Measurements from ENCODE around the gene DLX5. TPM values are rescaled to one million over a fixed set of nuclear protein-coding genes. Genes with fewer than 3 reads are reported as not detected.

DLX5 gene
- total RNA-seq, 4 donors from 2014 or later = 20.9 to 45.9 (median 35.3) TPM

- no peak overlapping the region for H3K4me3 ChIP-seq (ENCODE audit: low read depth, poor library complexity, severe bottlenecking)
- WGBS, 2 donors = 5 to 8% methylated on average over 32 of the region's 32 CpGs
- intact Hi-C loops (cut with DNase I; ENCODE audit: low total_unique reads) = no loop called here
- no peak for DNase-seq (ENCODE audit: low spot score in 2 of 2)
- no peak for TF ChIP-seq POLR2A (IDR thresholded peaks at IDR 0.05)
- TF ChIP-seq, protein P1, sequence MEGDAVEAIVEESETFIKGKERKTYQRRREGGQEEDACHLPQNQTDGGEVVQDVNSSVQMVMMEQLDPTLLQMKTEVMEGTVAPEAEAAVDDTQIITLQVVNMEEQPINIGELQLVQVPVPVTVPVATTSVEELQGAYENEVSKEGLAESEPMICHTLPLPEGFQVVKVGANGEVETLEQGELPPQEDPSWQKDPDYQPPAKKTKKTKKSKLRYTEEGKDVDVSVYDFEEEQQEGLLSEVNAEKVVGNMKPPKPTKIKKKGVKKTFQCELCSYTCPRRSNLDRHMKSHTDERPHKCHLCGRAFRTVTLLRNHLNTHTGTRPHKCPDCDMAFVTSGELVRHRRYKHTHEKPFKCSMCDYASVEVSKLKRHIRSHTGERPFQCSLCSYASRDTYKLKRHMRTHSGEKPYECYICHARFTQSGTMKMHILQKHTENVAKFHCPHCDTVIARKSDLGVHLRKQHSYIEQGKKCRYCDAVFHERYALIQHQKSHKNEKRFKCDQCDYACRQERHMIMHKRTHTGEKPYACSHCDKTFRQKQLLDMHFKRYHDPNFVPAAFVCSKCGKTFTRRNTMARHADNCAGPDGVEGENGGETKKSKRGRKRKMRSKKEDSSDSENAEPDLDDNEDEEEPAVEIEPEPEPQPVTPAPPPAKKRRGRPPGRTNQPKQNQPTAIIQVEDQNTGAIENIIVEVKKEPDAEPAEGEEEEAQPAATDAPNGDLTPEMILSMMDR (IDR thresholded peaks at IDR 0.05) = no peak
Measured at GRCh38 chr7:96996111-96996957, 28.3 kb downstream of the DLX5 start.

DNA sequence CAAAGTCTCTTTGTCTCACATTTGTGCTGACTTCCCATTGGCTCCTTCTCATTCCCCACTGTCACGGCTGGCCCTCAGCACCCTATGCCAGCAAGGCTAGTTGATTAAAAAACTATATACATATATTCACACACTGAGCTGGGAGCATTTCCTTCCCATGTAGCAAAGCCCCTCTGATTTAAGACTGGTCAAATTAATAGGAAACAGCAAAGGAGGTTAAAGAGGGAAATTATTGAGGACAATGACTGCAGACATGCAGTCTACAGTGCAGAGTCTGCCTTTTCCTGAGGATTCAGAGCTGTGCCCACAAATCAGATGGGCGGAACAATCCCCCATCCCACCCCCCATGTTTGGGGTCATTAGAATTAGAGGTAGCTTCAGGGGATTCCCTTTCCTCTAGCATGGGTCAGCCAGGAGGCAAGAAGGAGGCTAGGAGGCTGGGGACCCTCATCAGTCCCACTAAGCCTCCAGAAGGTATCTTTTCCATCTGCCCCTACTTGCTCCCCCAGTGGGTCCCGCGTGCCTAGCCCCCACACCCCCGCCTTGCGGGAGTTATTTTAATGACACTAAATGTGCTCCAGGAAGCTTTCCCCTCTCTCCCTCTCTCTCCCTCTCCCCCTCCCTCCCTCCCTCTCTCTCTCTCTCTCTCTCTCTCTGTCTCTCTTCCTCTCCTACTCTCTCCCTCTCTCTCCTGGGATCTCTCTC is 29.1 kb downstream of the DLX5 start:
- TF ChIP-seq POLR2A (IDR thresholded peaks at IDR 0.05) = no peak
- TF ChIP-seq, protein P1 (IDR thresholded peaks at IDR 0.05) = no peak
- intact Hi-C loops (cut with DNase I; ENCODE audit: low total_unique reads) = no loop called here
- no peak overlapping the region for H3K4me3 ChIP-seq (ENCODE audit: low read depth, poor library complexity, severe bottlenecking)
- no peak for DNase-seq (ENCODE audit: low spot score in 2 of 2)
- 8 to 14% methylated on average over 6 of the region's 6 CpGs for WGBS, 2 donors

- H3K4me3 ChIP-seq (ENCODE audit: low read depth, poor library complexity, severe bottlenecking) = no peak overlapping the region
- WGBS, 2 donors = 43 to 67% methylated on average over 1 of the region's 1 CpG
- intact Hi-C loops (cut with DNase I; ENCODE audit: low total_unique reads) = no loop called here
- DNase-seq (ENCODE audit: low spot score in 2 of 2) = no peak
- TF ChIP-seq, protein P1 (IDR thresholded peaks at IDR 0.05) = no peak
- no peak for TF ChIP-seq POLR2A (IDR thresholded peaks at IDR 0.05)
Measured at GRCh38 chr7:96993980-96994379, 30.7 kb downstream of the DLX5 start.

GRCh38 chr7:96993094-96993865 is 31.4 kb downstream of the DLX5 start:
- WGBS, 2 donors = 18 to 21% methylated on average over 26 to 27 of the region's 27 CpGs
- intact Hi-C loops (cut with DNase I; ENCODE audit: low total_unique reads) = no loop called here
- TF ChIP-seq, protein P1 (IDR thresholded peaks at IDR 0.05) = no peak
- no peak for TF ChIP-seq POLR2A (IDR thresholded peaks at IDR 0.05)
- no peak overlapping the region for H3K4me3 ChIP-seq (ENCODE audit: low read depth, poor library complexity, severe bottlenecking)
- DNase-seq (ENCODE audit: low spot score in 2 of 2) = no peak

DNA sequence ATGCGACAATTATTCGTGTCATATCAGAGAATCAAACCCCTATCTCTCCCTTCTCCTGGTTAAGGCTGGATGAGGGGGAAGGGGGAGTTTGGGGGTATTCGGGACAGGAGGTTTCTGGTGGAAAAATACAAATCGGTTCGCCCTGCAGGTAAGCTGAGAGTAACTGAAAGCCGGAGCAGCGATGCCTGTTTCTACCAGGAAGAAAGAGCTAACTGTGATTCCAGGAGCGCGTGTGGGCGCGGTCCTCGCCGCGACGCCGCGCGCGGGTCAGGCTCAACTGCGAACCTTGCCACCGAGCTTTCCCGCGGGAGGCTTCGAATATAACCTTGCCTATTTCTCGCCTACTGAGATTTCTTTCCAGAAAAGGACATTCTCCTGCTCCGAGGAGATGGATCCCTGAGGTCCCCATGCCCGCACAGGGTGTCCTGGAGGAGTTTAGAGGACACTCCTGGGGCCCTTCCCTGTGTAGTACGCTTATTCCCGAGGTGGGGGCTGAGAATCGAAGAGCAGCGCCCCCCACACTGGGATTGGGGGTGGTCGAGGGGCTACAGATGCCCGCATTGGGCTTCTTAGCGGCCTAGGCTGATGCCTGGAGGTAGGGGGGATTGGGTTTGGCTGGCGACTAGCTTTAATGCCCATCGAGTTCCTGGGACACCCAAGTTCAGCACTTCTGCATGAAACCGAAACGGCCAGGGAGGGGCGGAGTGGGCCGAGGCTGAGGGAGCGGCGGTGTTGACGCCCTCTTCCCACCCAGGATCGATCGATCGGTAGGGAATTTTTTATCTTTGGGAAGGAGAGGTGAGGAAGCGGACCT is 32.2 kb downstream of the DLX5 start:
- intact Hi-C loops (cut with DNase I; ENCODE audit: low total_unique reads) = no loop called here
- 16 to 19% methylated on average over 47 of the region's 47 CpGs for WGBS, 2 donors
- no peak for TF ChIP-seq POLR2A (IDR thresholded peaks at IDR 0.05)
- TF ChIP-seq, protein P1 (IDR thresholded peaks at IDR 0.05) = no peak
- H3K4me3 ChIP-seq (ENCODE audit: low read depth, poor library complexity, severe bottlenecking) = no peak overlapping the region
- no peak for DNase-seq (ENCODE audit: low spot score in 2 of 2)
